ENCODE data around the gene ZFP90. TPM values are rescaled to one million over a fixed set of nuclear protein-coding genes. Genes with fewer than 3 reads are reported as not detected.

Gene ZFP90
- total and polyA plus RNA-seq, 3 donors from 2014 or later = 19.9 to 49.1 (median 31.5) TPM

DNA sequence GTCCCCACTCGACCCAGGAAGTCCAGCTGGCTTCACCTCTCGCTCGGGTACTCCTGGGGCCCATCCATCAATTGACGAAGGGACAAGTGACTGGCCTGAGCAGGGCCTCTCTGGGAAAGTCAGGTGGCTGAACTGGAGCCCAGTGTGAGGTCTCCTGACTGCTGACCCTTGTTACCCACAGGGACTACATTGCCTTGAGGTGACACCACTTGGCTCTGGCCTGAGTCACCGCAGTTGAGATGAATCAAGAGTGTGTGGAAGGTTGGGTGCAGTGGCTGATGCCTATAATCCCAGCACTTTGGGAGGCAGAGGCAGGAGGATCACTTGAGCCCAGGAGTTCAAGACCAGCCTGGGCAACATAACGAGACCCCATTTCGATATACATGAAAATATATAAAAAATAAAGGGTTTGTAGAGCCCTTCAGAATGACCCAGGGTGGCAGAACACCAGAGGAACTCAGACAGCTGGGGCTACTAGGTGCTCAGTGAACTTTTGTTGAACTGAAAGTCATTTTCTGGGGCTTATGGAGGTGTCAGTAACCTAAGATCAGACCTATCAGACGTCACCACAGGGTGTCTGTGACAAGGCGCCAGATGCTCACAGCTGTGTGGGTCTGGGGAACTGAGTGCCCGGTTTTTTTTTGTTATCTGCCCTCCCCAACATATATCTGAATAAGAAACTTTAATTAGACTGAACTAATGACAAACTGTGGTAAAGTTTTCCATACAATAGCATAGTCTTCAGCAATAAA, 14.8 kb upstream of the ZFP90 start:
- H3K27ac ChIP-seq = no peak overlapping the region
- no peaks in the 10 kb centered on the region for H3K27me3 ChIP-seq
- WGBS, 2 donors = 72 to 83% methylated on average over 8 to 10 of the region's 10 CpGs
- no peak overlapping the region for H3K4me3 ChIP-seq
- TF ChIP-seq POLR2A (IDR thresholded peaks at IDR 0.05) = no peak
- TF ChIP-seq, protein P1, sequence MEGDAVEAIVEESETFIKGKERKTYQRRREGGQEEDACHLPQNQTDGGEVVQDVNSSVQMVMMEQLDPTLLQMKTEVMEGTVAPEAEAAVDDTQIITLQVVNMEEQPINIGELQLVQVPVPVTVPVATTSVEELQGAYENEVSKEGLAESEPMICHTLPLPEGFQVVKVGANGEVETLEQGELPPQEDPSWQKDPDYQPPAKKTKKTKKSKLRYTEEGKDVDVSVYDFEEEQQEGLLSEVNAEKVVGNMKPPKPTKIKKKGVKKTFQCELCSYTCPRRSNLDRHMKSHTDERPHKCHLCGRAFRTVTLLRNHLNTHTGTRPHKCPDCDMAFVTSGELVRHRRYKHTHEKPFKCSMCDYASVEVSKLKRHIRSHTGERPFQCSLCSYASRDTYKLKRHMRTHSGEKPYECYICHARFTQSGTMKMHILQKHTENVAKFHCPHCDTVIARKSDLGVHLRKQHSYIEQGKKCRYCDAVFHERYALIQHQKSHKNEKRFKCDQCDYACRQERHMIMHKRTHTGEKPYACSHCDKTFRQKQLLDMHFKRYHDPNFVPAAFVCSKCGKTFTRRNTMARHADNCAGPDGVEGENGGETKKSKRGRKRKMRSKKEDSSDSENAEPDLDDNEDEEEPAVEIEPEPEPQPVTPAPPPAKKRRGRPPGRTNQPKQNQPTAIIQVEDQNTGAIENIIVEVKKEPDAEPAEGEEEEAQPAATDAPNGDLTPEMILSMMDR (IDR thresholded peaks at IDR 0.05) = no peak
- DNase-seq = no peak
- H3K4me1 ChIP-seq = no peaks in the 10 kb centered on the region
- H3K36me3 ChIP-seq (ENCODE audit: low read depth, missing control alignments) = no peaks in the 10 kb centered on the region
- intact Hi-C loops (cut with DNase I; ENCODE audit: low total_unique reads) = no loop called here
- no peaks in the 10 kb centered on the region for H3K9me3 ChIP-seq

DNA sequence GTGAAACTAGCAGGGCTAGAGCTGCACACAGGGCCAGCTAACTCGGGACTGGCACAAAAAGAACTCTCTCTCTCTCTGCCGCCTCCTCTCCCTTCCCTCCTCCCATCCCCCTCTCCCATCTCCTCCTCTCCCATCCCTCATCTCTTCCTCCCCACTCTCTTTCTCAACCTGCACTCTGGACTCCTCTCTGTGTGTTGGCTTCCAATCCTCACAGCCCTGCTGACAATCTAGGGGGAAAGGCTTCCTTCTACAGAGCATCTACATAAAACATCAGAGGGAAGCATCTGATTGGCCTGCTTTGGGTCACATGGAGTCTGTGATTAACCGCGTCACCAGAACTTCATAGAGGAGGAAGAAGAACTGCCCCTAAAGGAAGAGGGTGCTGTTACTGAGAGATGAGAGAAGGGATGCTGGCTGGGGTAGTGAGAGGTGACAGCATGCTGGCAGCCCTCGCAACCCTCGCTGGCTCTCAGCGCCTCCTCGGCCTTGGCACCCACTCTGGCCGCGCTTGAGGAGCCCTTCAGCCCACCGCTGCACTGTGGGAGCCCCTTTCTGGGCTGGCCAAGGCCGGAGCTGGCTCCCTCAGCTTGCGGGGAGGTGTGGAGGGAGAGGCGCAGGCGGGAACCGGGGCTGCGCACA, 12.8 kb upstream of the ZFP90 start:
- Histone ChIP-seq H3K9me3 (no peaks in the 10 kb centered on the region), H3K27ac (no peak overlapping the region), H3K27me3 (no peaks in the 10 kb centered on the region), H3K4me1 (peaks cover 13% of the 10 kb centered on the region), H3K4me3 (peak overlapping the region; percentile 34 to 50), H3K36me3 (ENCODE audit: low read depth, missing control alignments) (no peaks in the 10 kb centered on the region)
- TF ChIP-seq, protein P1 (IDR thresholded peaks at IDR 0.05) = no peak
- no peak for TF ChIP-seq POLR2A (IDR thresholded peaks at IDR 0.05)
- WGBS, 2 donors = 39 to 68% methylated on average over 3 to 15 of the region's 17 CpGs
- DNase-seq = peak; percentile 44
- intact Hi-C loops (cut with DNase I; ENCODE audit: low total_unique reads) = no loop called here

DNA sequence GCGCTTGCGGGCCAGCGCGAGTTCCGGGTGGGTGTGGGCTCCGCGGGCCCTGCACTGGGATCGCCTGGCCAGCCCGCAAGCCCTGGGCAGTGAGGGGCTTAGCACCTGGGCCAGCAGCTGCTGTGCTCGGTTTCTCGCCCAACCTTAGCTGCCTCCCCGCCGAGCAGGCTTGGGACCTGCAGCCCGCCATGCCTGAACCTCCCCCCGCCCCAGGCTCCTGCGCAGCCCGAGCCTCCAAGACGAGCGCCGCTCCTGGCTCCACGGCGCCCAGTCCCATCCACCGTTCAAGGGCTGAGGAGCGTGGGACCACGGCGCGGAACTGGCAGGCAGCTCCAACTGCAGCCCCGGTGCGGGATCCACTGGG, 12.3 kb upstream of the ZFP90 start:
- 64 to 71% methylated on average over 17 to 29 of the region's 29 CpGs for WGBS, 2 donors
- no peak for TF ChIP-seq POLR2A (IDR thresholded peaks at IDR 0.05)
- TF ChIP-seq, protein P1 (IDR thresholded peaks at IDR 0.05) = no peak
- Histone ChIP-seq H3K27ac (no peak overlapping the region), H3K4me3 (peak overlapping the region; percentile 34 to 50), H3K36me3 (ENCODE audit: low read depth, missing control alignments) (no peaks in the 10 kb centered on the region), H3K4me1 (peaks cover 13% of the 10 kb centered on the region), H3K9me3 (no peaks in the 10 kb centered on the region), H3K27me3 (no peaks in the 10 kb centered on the region)
- no peak for DNase-seq
- intact Hi-C loops (cut with DNase I; ENCODE audit: low total_unique reads) = no loop called here

DNA sequence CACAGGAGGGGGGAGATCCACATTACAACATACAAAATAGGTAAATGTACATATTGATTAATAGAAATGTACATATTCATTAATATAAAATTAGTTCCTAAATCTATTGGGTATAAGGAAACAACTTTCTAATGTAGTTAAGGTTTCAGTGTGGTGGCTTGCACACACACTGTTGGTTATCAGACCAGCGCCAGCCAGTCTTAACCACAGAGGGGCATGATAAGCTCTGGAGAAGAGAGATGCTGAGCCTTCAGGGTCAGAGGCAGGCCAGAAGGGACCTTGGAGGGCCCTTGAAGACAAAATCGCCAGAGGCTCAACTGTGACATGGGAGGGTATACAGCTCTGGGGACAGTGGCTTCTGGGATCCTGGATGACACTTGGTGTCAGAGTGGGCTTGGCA, 10.9 kb upstream of the ZFP90 start:
- H3K9me3 ChIP-seq = no peaks in the 10 kb centered on the region
- peaks cover 13% of the 10 kb centered on the region for H3K4me1 ChIP-seq
- 46 to 60% methylated on average over 2 of the region's 2 CpGs for WGBS, 2 donors
- H3K4me3 ChIP-seq = no peak overlapping the region
- no peaks in the 10 kb centered on the region for H3K27me3 ChIP-seq
- no peak for DNase-seq
- no peaks in the 10 kb centered on the region for H3K36me3 ChIP-seq (ENCODE audit: low read depth, missing control alignments)
- TF ChIP-seq POLR2A (IDR thresholded peaks at IDR 0.05) = no peak
- TF ChIP-seq, protein P1 (IDR thresholded peaks at IDR 0.05) = no peak
- intact Hi-C loops (cut with DNase I; ENCODE audit: low total_unique reads) = no loop called here
- H3K27ac ChIP-seq = no peak overlapping the region

All from testis (tissue), 3 donors.